HEK293 (cell line): Measurements from ENCODE around the gene PCNX3.

Source experiments
- HOXA7 ChIP-seq: sonication (generic); formaldehyde crosslinking; IDR thresholded peaks from 2 replicates; pipeline ENCODE4 v1.8.1; 2022; ENCODE audit warnings: missing genetic modification reagents, borderline replicate concordance
- MYNN ChIP-seq: fragments of 450-650 bp; formaldehyde crosslinking; IDR thresholded peaks from 2 replicates; pipeline ENCODE4 v1.5.1; 2016; ENCODE audit warnings: missing biosample characterization, missing genetic modification characterization, borderline replicate concordance
- YY1 ChIP-seq: fragments of 450-650 bp; formaldehyde crosslinking; IDR thresholded peaks from 2 replicates; pipeline ENCODE4 v1.5.1; 2018; ENCODE audit warnings: missing biosample characterization, missing genetic modification characterization
- ZXDB ChIP-seq: fragments of 450-650 bp; formaldehyde crosslinking; IDR thresholded peaks from 2 replicates; pipeline ENCODE4 v1.5.1; 2016; ENCODE audit warnings: missing biosample characterization, missing genetic modification characterization
- TF ChIP-seq, protein P1 (sequence below): fragments of 450-650 bp; formaldehyde crosslinking; IDR thresholded peaks from 2 replicates; pipeline ENCODE4 v1.5.1; 2016; ENCODE audit warnings: missing biosample characterization, missing genetic modification characterization
- TF ChIP-seq, protein P2 (sequence below): fragments of 450-650 bp; formaldehyde crosslinking; IDR thresholded peaks from 2 replicates; pipeline ENCODE4 v1.5.1; 2016; ENCODE audit warnings: missing biosample characterization, missing genetic modification characterization
- TF ChIP-seq, protein P3 (sequence below): sonication (generic); formaldehyde crosslinking; IDR thresholded peaks from 2 replicates; pipeline ENCODE4 v1.8.1; 2022; ENCODE audit warnings: mild to moderate bottlenecking, moderate library complexity, missing genetic modification reagents

DNA sequence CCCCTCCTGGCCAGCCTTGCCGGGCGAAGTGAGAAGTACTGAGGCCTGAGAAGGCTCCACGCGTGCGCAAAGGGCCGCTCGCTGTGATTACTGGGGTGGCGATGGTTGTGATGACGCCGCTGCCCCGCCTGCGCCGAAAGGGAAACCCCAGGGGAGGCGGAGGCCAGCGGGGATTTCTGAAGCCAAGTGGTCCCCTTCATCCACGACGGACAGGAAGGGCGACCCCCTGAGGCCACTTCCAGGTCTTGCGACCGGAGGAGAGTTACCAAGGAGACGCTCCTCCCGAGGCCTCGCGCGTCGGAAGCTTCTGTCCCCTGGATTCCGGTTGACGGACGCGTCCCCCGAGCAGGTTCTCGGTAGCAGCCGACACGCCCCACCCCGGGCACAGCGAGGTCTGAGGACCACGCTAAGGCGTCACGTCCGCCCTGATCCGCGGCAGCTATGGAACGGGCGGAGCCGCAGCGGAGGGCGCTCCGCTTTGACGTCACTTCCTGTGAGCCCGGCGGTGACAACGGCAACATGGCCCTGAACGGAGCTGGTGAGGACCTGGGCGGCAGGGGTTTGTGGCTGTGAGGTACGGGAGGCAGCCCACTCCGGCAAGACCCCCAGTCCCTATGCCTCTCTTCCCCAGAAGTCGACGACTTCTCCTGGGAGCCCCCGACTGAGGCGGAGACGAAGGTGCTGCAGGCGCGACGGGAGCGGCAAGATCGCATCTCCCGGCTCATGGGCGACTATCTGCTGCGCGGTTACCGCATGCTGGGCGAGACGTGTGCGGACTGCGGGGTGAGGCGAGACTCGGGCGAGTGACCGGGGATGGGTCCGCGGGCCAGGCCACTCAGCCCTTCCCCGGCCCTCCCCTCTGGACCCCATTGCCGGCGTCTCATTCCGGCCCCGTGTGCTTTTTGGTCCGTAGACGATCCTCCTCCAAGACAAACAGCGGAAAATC, 45.3 kb upstream of the PCNX3 start, which contains the start of gene ZNRD2:
- TF ChIP-seq, protein P1, sequence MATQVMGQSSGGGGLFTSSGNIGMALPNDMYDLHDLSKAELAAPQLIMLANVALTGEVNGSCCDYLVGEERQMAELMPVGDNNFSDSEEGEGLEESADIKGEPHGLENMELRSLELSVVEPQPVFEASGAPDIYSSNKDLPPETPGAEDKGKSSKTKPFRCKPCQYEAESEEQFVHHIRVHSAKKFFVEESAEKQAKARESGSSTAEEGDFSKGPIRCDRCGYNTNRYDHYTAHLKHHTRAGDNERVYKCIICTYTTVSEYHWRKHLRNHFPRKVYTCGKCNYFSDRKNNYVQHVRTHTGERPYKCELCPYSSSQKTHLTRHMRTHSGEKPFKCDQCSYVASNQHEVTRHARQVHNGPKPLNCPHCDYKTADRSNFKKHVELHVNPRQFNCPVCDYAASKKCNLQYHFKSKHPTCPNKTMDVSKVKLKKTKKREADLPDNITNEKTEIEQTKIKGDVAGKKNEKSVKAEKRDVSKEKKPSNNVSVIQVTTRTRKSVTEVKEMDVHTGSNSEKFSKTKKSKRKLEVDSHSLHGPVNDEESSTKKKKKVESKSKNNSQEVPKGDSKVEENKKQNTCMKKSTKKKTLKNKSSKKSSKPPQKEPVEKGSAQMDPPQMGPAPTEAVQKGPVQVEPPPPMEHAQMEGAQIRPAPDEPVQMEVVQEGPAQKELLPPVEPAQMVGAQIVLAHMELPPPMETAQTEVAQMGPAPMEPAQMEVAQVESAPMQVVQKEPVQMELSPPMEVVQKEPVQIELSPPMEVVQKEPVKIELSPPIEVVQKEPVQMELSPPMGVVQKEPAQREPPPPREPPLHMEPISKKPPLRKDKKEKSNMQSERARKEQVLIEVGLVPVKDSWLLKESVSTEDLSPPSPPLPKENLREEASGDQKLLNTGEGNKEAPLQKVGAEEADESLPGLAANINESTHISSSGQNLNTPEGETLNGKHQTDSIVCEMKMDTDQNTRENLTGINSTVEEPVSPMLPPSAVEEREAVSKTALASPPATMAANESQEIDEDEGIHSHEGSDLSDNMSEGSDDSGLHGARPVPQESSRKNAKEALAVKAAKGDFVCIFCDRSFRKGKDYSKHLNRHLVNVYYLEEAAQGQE (tag by site-specific recombination) = no peak
- TF ChIP-seq YY1 (tag by site-specific recombination) (peak; percentile 82; the same call in 1 of the 2 replicates), ZXDB (tag by site-specific recombination) (peak; percentile 100), HOXA7 (CRISPR knock-in tag) (no peak), MYNN (tag by site-specific recombination) (no peak)
- TF ChIP-seq, protein P2, sequence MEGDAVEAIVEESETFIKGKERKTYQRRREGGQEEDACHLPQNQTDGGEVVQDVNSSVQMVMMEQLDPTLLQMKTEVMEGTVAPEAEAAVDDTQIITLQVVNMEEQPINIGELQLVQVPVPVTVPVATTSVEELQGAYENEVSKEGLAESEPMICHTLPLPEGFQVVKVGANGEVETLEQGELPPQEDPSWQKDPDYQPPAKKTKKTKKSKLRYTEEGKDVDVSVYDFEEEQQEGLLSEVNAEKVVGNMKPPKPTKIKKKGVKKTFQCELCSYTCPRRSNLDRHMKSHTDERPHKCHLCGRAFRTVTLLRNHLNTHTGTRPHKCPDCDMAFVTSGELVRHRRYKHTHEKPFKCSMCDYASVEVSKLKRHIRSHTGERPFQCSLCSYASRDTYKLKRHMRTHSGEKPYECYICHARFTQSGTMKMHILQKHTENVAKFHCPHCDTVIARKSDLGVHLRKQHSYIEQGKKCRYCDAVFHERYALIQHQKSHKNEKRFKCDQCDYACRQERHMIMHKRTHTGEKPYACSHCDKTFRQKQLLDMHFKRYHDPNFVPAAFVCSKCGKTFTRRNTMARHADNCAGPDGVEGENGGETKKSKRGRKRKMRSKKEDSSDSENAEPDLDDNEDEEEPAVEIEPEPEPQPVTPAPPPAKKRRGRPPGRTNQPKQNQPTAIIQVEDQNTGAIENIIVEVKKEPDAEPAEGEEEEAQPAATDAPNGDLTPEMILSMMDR = peak; percentile 92
- TF ChIP-seq, protein P3, sequence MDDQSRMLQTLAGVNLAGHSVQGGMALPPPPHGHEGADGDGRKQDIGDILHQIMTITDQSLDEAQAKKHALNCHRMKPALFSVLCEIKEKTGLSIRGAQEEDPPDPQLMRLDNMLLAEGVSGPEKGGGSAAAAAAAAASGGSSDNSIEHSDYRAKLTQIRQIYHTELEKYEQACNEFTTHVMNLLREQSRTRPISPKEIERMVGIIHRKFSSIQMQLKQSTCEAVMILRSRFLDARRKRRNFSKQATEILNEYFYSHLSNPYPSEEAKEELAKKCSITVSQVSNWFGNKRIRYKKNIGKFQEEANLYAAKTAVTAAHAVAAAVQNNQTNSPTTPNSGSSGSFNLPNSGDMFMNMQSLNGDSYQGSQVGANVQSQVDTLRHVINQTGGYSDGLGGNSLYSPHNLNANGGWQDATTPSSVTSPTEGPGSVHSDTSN (CRISPR knock-in tag) = peak; percentile 89
